ENCODE measurements around the gene U2SURP. TPM values are rescaled to one million over a fixed set of nuclear protein-coding genes. Genes with fewer than 3 reads are reported as not detected.

Gene U2SURP
- total RNA-seq, 1 experiment from 2014 or later = 132 TPM

DNA sequence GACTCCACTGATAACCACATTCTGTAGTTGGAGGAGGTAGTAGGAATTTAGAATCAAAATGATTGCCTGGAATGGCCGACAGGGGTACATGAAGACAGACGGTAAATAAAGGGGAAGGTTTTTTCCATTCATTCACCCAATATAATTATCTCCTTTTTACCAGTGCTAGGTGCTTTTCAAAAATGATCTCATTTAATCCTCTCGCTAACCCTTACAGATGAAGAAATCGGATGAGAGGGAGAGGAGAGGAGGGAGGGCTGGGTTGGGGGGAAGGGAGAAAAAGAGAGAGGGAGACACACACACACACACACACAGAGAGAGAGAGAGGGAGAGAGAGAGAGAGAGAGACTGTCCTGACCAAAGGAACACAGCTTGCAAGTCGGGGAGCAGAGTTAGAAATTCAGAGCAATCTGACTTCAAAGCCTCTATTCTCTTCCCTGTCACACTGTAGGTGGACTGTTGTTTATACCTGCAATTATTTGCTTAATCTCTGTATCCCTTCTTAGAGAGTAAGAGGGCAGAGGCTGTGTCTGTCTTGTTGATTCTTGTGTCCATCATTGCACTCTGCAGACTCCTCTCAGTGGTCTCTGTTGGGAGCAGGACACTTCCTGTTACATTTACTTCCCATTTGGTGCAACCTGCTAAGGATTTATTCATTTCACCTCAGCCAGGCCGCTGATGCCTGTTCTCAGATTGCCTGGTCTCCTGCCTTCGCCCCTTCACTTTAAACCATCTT, 19.2 kb upstream of the U2SURP start:
- Histone ChIP-seq H3K9ac (ENCODE audit: low read length) (no peak overlapping the region), H3K9me2 (ENCODE audit: insufficient read depth) (no peaks in the 10 kb centered on the region), H3K9me3 (ENCODE audit: control insufficient read depth in 1 of 2, insufficient read depth in 1 of 2, low read depth in 1 of 2, low read length in 2 of 2) (no peaks in the 10 kb centered on the region), H3K4me1 (ENCODE audit: control insufficient read depth in 1 of 2, insufficient read depth in 2 of 2, low read length in 2 of 2) (peaks cover 0 to 4% of the 10 kb centered on the region in 2 experiments; a peak in 3 of 4 replicates), H3K27ac (ENCODE audit: low read depth, low read length) (no peak overlapping the region), H3K79me2 (ENCODE audit: insufficient read depth, low read length) (no peaks in the 10 kb centered on the region), H3K4me3 (replicated peaks in 1 of 2; ENCODE audit: low read depth in 1 of 2, low read length in 2 of 2) (no peak overlapping the region), H3K4me2 (ENCODE audit: low read length) (no peak overlapping the region), H4K20me1 (ENCODE audit: insufficient read depth) (no peaks in the 10 kb centered on the region), H2AFZ (ENCODE audit: low read depth, low read length, poor library complexity, severe bottlenecking) (no peak overlapping the region), H3K27me3 (ENCODE audit: insufficient read depth, low read length) (no peaks in the 10 kb centered on the region), H3K36me3 (ENCODE audit: control insufficient read depth in 1 of 2, insufficient read depth in 2 of 2, low read length in 2 of 2) (no peaks in the 10 kb centered on the region)
- POLR2A ChIA-PET = interaction anchor here (0.8 kb wide), 1 partner anchor 21 kb away, joined by 3 read pairs; no protein-coding TSS in a partner anchor
- CTCF ChIA-PET = interaction anchor here (1.9 kb wide), 1 partner anchor 153 kb away, joined by 9 read pairs; no protein-coding TSS in a partner anchor
- TF ChIP-seq EGR1 (IDR thresholded peaks at IDR 0.05; ENCODE audit: low read depth) = no peak
- no peak for TF ChIP-seq POLR2AphosphoS5 (IDR thresholded peaks at IDR 0.05; ENCODE audit: low read depth, low read length)
- no peak for TF ChIP-seq EZH2 (IDR thresholded peaks at IDR 0.05)
- TF ChIP-seq, protein P1, sequence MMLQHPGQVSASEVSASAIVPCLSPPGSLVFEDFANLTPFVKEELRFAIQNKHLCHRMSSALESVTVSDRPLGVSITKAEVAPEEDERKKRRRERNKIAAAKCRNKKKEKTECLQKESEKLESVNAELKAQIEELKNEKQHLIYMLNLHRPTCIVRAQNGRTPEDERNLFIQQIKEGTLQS (IDR thresholded peaks at IDR 0.05) = no peak
- no peak for TF ChIP-seq RAD21 (IDR thresholded peaks at IDR 0.05; ENCODE audit: low read depth)
- TF ChIP-seq, protein P2, sequence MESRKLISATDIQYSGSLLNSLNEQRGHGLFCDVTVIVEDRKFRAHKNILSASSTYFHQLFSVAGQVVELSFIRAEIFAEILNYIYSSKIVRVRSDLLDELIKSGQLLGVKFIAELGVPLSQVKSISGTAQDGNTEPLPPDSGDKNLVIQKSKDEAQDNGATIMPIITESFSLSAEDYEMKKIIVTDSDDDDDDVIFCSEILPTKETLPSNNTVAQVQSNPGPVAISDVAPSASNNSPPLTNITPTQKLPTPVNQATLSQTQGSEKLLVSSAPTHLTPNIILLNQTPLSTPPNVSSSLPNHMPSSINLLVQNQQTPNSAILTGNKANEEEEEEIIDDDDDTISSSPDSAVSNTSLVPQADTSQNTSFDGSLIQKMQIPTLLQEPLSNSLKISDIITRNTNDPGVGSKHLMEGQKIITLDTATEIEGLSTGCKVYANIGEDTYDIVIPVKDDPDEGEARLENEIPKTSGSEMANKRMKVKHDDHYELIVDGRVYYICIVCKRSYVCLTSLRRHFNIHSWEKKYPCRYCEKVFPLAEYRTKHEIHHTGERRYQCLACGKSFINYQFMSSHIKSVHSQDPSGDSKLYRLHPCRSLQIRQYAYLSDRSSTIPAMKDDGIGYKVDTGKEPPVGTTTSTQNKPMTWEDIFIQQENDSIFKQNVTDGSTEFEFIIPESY (IDR thresholded peaks at IDR 0.05; ENCODE audit: extremely low read depth, insufficient replicate concordance, low read length) = no peak
- TF ChIP-seq TCF7L2 (IDR thresholded peaks at IDR 0.05; ENCODE audit: borderline replicate concordance, extremely low read depth, insufficient read depth, insufficient read length) = no peak
- no peak for TF ChIP-seq FOSL1 (IDR thresholded peaks at IDR 0.05; ENCODE audit: low read depth)
- TF ChIP-seq, protein P3, sequence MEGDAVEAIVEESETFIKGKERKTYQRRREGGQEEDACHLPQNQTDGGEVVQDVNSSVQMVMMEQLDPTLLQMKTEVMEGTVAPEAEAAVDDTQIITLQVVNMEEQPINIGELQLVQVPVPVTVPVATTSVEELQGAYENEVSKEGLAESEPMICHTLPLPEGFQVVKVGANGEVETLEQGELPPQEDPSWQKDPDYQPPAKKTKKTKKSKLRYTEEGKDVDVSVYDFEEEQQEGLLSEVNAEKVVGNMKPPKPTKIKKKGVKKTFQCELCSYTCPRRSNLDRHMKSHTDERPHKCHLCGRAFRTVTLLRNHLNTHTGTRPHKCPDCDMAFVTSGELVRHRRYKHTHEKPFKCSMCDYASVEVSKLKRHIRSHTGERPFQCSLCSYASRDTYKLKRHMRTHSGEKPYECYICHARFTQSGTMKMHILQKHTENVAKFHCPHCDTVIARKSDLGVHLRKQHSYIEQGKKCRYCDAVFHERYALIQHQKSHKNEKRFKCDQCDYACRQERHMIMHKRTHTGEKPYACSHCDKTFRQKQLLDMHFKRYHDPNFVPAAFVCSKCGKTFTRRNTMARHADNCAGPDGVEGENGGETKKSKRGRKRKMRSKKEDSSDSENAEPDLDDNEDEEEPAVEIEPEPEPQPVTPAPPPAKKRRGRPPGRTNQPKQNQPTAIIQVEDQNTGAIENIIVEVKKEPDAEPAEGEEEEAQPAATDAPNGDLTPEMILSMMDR (IDR thresholded peaks at IDR 0.05 in 2 of 3, conservative IDR thresholded peaks at IDR 0.05 in 1 of 3; ENCODE audit: borderline replicate concordance in 1 of 3, insufficient read depth in 1 of 3, low read depth in 2 of 3, low read length in 2 of 3) = no peak
- no peak for TF ChIP-seq CEBPB (IDR thresholded peaks at IDR 0.05; ENCODE audit: low read depth)
- TF ChIP-seq SRF (IDR thresholded peaks at IDR 0.05; ENCODE audit: low read depth) = no peak
- no peak for TF ChIP-seq POLR2A (IDR thresholded peaks at IDR 0.05; ENCODE audit: borderline replicate concordance, extremely low read depth, insufficient read depth, insufficient read length)
- no peak for TF ChIP-seq ELF1 (IDR thresholded peaks at IDR 0.05; ENCODE audit: borderline replicate concordance, low read depth)
- no peak for TF ChIP-seq ZNF274 (IDR thresholded peaks at IDR 0.05; ENCODE audit: low read depth, low read length)
- RAD21 ChIA-PET (ENCODE audit: low non-redundant PET in 1 of 2, low total read pairs in 2 of 2, uncharacterized antibody in 2 of 2, unreplicated experiment in 2 of 2) = no interaction called here
- no TSS peak for BruUV-seq (replicated peaks)
- no peak for DNase-seq (ENCODE audit: low read depth, low spot score)
- no peak for ATAC-seq
- intact Hi-C loops (cut with micrococcal nuclease) = no loop called here

Data from HCT116 (cell line).